ENCODE results near the gene COX11.

The COX11 gene

GRCh38 chr17:54968262-54968987 lies at the start of gene COX11, which contains the start of gene STXBP4:
Gene COX11, minus strand, starts transcription at chr17:54968654. Its CDS starts 8 bp downstream, at chr17:54968646.
Gene STXBP4, plus strand, starts transcription at chr17:54968765. Its CDS starts 17,455 bp downstream, at chr17:54986220.
- DNase-seq (ENCODE audit: low read depth, low spot score), result peak; percentile 75

- peak; percentile 40 for DNase-seq (ENCODE audit: low read depth, low spot score)
These were observed 37.1 kb upstream of the COX11 start for GRCh38 chr17:55005520-55005919.

GRCh38 chr17:55004484-55004883 lies 36.0 kb upstream of the COX11 start:
- no peak for DNase-seq (ENCODE audit: low read depth, low spot score)

- DNase-seq (ENCODE audit: low read depth, low spot score), result no peak
These were observed 34.0 kb upstream of the COX11 start for GRCh38 chr17:55002458-55002857.

GRCh38 chr17:54996441-54996840 lies 28.0 kb upstream of the COX11 start:
- no peak for DNase-seq (ENCODE audit: low read depth, low spot score)

GRCh38 chr17:54992797-54993639 lies 24.6 kb upstream of the COX11 start:
- no peak for DNase-seq (ENCODE audit: low read depth, low spot score)

GRCh38 chr17:54991567-54991966 lies 23.1 kb upstream of the COX11 start:
- DNase-seq (ENCODE audit: low read depth, low spot score), result no peak

- DNase-seq (ENCODE audit: low read depth, low spot score), result no peak
These were observed 21.7 kb upstream of the COX11 start for GRCh38 chr17:54990118-54990517.

- no peak for DNase-seq (ENCODE audit: low read depth, low spot score)
These were observed 17.0 kb upstream of the COX11 start for GRCh38 chr17:54985476-54985875.

- no peak for DNase-seq (ENCODE audit: low read depth, low spot score)
These were observed 14.8 kb upstream of the COX11 start for GRCh38 chr17:54983260-54983659.

GRCh38 chr17:54982399-54982798 lies 13.9 kb upstream of the COX11 start:
- DNase-seq (ENCODE audit: low read depth, low spot score), result no peak

- no peak for DNase-seq (ENCODE audit: low read depth, low spot score)
These were observed 11.9 kb upstream of the COX11 start for GRCh38 chr17:54980375-54980774.

GRCh38 chr17:54979657-54980056 lies 11.2 kb upstream of the COX11 start:
- DNase-seq (ENCODE audit: low read depth, low spot score), result no peak

GRCh38 chr17:54977744-54978143 lies 9.3 kb upstream of the COX11 start:
- no peak for DNase-seq (ENCODE audit: low read depth, low spot score)

- DNase-seq (ENCODE audit: low read depth, low spot score), result no peak
These were observed 7.9 kb upstream of the COX11 start for GRCh38 chr17:54976316-54976715.

- no peak for DNase-seq (ENCODE audit: low read depth, low spot score)
These were observed 6.3 kb upstream of the COX11 start for GRCh38 chr17:54974759-54975158.

- DNase-seq (ENCODE audit: low read depth, low spot score), result no peak
These were observed 4.1 kb upstream of the COX11 start for GRCh38 chr17:54972406-54973138.

GRCh38 chr17:54971901-54972300 lies 3.4 kb upstream of the COX11 start:
- no peak for DNase-seq (ENCODE audit: low read depth, low spot score)

- no peak for DNase-seq (ENCODE audit: low read depth, low spot score)
These were observed 2.7 kb upstream of the COX11 start for GRCh38 chr17:54971147-54971546.

- DNase-seq (ENCODE audit: low read depth, low spot score), result no peak
These were observed 1.5 kb upstream of the COX11 start for GRCh38 chr17:54969658-54970572.

- DNase-seq (ENCODE audit: low read depth, low spot score), result no peak
These were observed 506 bp upstream of the COX11 start for GRCh38 chr17:54968988-54969332.
